Colonic mucosa (tissue), 4 donors: ENCODE results near the gene ITIH1. TPM values are rescaled to one million over a fixed set of nuclear protein-coding genes. Genes with fewer than 3 reads are reported as not detected.

ENCODE experiments used
- DNase-seq: peaks from one replicate; pipeline ENCODE4 v3.0.0-alpha.2; 2020
- H3K27ac ChIP-seq: fragments of 200-600 bp; one replicate; pipeline ENCODE4 v1.8.0; 2021
- H3K27me3 ChIP-seq: fragments of 200-600 bp; one replicate; pipeline ENCODE4 v1.8.0; 2021
- H3K36me3 ChIP-seq: fragments of 200-600 bp; one replicate; pipeline ENCODE4 v1.8.0; 2021
- H3K4me1 ChIP-seq: fragments of 200-600 bp; one replicate; pipeline ENCODE4 v1.8.0; 2021; ENCODE audit warnings: mild to moderate bottlenecking
- H3K4me3 ChIP-seq: fragments of 200-600 bp; one replicate; pipeline ENCODE4 v1.8.0; 2021
- H3K9ac ChIP-seq, 2 donors: one replicate each; pipeline ENCODE4 v1.7.0; 2013; ENCODE audit warnings: control low read depth in 2 of 2, low read depth in 2 of 2, low read length in 2 of 2
- H3K9me3 ChIP-seq: fragments of 200-600 bp; one replicate; pipeline ENCODE4 v1.8.0; 2021
- intact Hi-C: fragments of 100-400 bp; cut with DNase I; formaldehyde crosslinking; loops from one replicate; pipeline ENCODE4 v1.14.1; 2022
- total RNA-seq, 2 donors: library from RNA; stranded (reverse); fragmentation: NEBNext Ultra II Directional in 1 of 2; extraction: Animal tissue kit (Norgen Biotek cat#: 25700) in 1 of 2; gene quantifications; one replicate each; pipeline ENCODE4 v1.2.1, GENCODE V29; 2021
- TF ChIP-seq, protein P1 (sequence below): fragments of 200-600 bp; IDR thresholded peaks from one replicate; pipeline ENCODE4 v1.8.0; 2022; ENCODE audit warnings: antibody characterized with exemption, mild to moderate bottlenecking
- donor health status: healthy.
- donor health status: DM: no; HTN: no; CAD: no.
- donor health status: DM: no; HTN: no; CAD: no.

The ITIH1 gene
- total RNA-seq, 2 donors from 2014 or later: 0.91 TPM; not detected in 1

DNA sequence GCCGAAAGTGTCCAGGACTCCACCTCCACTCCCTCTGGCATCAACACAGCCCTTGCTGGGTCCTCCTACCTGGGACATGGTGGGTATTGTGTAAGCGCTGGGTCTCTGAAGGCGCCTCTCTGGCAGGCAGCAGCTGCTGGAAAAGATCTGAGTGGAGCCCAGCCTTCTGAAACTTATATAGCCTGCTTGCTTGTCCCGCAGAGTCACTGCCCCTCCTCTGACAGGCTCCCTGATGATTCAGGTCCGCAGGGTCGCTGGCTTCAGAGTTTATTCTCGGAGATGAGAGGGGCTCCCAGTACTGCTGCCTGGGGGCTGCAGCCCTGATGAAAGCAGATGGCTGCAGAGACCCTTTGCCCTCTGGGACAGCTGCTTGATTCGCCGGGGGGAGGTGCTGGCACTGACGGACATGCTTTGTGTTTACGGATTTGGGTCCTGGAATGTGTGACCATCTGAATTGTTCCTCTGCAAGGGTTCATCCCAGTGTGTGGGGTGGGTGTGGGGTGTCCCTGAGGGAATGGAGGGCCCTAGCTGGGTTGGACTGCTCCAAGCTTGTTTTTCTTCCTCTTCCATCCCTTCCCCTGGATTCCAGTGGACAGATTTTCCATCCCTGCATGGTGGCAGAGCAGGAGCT lies 57.6 kb downstream of the ITIH1 start, which contains the start of gene MUSTN1:
Gene MUSTN1, minus strand, starts transcription at position 149 of the 631 bp plus-strand sequence. Its CDS starts 71 bp downstream, at position 78.
- Histone ChIP-seq H3K4me1 (no peaks in the 10 kb centered on the region), H3K27ac (no peak within 1 kb of the TSS), H3K9me3 (no peaks in the 10 kb centered on the region), H3K27me3 (no peaks in the 10 kb centered on the region), H3K4me3 (no peak within 1 kb of the TSS), H3K9ac (no peak within 1 kb of the TSS), H3K36me3 (no peaks in the 10 kb centered on the region)
- intact Hi-C loops: no loop called here
- TF ChIP-seq, protein P1, sequence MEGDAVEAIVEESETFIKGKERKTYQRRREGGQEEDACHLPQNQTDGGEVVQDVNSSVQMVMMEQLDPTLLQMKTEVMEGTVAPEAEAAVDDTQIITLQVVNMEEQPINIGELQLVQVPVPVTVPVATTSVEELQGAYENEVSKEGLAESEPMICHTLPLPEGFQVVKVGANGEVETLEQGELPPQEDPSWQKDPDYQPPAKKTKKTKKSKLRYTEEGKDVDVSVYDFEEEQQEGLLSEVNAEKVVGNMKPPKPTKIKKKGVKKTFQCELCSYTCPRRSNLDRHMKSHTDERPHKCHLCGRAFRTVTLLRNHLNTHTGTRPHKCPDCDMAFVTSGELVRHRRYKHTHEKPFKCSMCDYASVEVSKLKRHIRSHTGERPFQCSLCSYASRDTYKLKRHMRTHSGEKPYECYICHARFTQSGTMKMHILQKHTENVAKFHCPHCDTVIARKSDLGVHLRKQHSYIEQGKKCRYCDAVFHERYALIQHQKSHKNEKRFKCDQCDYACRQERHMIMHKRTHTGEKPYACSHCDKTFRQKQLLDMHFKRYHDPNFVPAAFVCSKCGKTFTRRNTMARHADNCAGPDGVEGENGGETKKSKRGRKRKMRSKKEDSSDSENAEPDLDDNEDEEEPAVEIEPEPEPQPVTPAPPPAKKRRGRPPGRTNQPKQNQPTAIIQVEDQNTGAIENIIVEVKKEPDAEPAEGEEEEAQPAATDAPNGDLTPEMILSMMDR: no peak
- no peak for DNase-seq

DNA sequence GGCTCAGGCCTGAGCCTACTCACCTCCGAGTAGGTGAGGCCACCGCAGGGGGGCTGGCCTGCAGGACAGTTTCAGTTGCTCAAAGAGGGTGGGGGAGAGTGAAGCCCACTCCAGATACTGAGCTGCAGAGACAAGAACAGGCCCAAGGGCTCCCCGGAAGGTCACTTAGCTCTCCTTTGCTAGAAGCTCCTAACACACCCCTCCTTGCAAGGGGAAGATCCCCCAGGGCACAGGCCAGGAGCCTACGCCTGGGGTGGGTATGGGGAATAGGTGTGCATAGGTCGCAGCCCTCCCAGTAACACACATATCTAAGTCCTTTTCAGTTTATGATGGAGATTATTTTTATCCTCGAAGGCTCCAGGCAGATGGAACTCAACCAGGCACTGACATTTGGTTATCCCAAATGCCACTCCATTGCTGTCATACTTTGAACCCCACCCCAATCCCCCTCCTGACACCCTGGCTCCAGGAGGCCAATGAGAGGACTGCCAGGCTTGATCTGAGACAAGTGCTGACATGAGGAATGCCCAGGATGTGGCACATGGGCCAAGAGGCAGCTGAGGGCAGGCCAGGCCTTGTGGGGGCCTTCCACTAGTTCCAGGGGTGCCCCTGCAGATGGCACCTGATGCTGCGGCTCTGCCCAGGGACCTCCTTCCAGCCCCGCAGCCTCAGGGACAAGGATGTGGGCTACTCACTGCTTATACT lies 58.5 kb downstream of the ITIH1 start:
- TF ChIP-seq, protein P1: no peak
- H3K9ac ChIP-seq: no peak overlapping the region
- no peaks in the 10 kb centered on the region for H3K36me3 ChIP-seq
- H3K27me3 ChIP-seq: no peaks in the 10 kb centered on the region
- no peak for DNase-seq
- no peaks in the 10 kb centered on the region for H3K9me3 ChIP-seq
- no peak overlapping the region for H3K4me3 ChIP-seq
- H3K27ac ChIP-seq: no peak overlapping the region
- intact Hi-C loops: no loop called here
- H3K4me1 ChIP-seq: no peaks in the 10 kb centered on the region

DNA sequence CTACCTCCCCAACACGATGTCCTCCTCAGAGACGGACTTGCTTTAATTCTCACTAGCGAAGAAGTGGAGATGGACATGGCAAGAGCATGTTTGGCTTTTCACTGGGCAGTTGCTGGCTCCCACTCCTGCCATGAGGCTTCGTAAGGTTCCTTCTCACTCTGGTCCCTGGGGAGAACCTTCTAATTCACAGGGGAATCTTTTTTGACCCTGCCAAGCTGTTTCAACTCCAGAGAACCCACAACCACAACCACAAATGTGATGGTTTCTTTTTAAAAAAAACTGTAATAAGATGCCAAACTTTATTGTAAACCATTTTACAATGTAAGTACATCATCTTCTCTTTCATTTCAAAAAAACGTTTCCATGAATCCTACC lies 59.1 kb downstream of the ITIH1 start:
- H3K4me3 ChIP-seq: no peak overlapping the region
- H3K27me3 ChIP-seq: no peaks in the 10 kb centered on the region
- H3K27ac ChIP-seq: no peak overlapping the region
- H3K9me3 ChIP-seq: no peaks in the 10 kb centered on the region
- TF ChIP-seq, protein P1: no peak
- H3K36me3 ChIP-seq: no peaks in the 10 kb centered on the region
- no peaks in the 10 kb centered on the region for H3K4me1 ChIP-seq
- no peak overlapping the region for H3K9ac ChIP-seq
- DNase-seq: no peak
- intact Hi-C loops: no loop called here

DNA sequence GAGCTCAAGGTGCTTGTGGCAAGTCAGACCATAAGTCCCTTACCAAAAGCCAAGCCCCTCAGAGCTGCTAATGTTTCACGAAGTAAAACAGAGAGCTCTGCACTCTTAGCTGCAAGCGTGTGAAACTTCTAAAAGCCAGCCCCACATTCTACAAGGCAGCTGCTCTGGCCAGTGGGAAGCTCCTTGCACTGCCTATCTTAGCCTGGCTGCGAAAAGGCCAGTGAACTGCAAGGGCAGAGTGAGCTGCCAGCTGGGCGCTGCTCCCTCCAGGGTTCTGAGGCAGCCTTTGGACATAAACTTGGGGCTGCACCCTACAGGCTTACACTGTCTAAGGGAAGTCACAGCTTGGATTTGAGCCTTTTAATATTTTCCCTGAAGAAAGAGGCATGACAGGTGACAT lies 59.6 kb downstream of the ITIH1 start:
- Histone ChIP-seq H3K4me3 (no peak overlapping the region), H3K27ac (no peak overlapping the region), H3K9ac (no peak overlapping the region), H3K9me3 (no peaks in the 10 kb centered on the region), H3K4me1 (no peaks in the 10 kb centered on the region), H3K27me3 (no peaks in the 10 kb centered on the region), H3K36me3 (no peaks in the 10 kb centered on the region)
- intact Hi-C loops: no loop called here
- no peak for DNase-seq
- TF ChIP-seq, protein P1: no peak

DNA sequence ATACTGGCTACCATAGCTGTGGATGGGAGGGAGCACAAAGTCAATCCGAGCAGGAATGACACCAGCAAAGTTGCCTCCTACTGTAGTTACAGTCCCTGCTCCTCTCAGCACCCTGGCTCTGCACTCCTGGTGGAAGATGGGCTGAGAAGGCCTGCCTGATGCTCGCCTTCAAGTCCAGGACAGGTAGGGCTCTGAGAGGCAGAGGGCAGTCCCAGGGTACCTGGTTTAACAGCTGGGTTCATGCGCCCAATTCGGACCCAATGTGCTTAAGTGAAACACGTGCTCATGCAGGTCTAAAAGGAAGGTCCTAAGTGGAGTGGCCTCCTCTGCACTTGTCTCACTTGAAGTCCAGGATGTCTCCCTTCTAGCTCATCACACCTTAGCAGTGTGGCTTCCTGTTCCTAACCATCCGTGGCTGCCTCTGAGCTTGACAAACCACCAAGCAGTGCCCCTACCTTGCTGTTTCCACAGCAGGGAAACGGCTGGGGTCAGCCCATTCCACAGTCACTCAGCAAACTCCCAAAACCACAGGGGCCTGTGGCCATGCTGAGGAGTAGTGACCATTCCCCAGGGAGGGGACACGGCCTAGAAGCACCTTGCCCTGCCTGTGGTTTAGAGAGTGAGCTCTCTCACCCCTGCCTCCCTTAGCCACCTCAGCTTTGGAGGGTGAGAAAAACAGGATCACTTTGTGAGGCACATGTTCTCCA lies 61.3 kb downstream of the ITIH1 start:
- intact Hi-C loops: no loop called here
- no peaks in the 10 kb centered on the region for H3K4me1 ChIP-seq
- TF ChIP-seq, protein P1: no peak
- no peak overlapping the region for H3K9ac ChIP-seq
- no peak overlapping the region for H3K4me3 ChIP-seq
- no peaks in the 10 kb centered on the region for H3K9me3 ChIP-seq
- H3K36me3 ChIP-seq: no peaks in the 10 kb centered on the region
- H3K27me3 ChIP-seq: no peaks in the 10 kb centered on the region
- DNase-seq: no peak
- no peak overlapping the region for H3K27ac ChIP-seq
